Measurements from ENCODE around the gene PBLD. TPM values are rescaled to one million over a fixed set of nuclear protein-coding genes. Genes with fewer than 3 reads are reported as not detected.

The PBLD gene
- total and polyA plus RNA-seq, 3 experiments from 2014 or later, result 0.95 to 1.7 (median 1.2) TPM

DNA sequence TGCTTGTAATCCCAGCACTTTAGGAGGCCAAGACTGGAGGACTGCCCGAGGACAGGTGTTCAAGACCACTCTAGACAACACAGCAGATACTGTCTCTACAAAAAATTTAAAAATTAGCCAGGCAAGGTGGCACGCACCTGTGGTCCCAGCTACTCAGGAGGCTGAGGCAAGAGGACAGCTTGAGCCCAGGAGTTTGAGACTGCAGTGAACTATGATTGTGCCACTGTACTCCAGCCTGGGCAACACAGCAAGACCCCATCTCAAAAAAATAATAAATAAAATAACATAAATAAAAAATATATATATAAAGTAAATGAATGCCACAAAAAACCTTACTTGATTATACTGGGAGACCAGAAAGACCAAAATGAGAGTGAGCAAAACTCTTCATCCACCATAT lies 20.8 kb upstream of the PBLD start:
- POLR2A ChIA-PET, result no interaction called here

DNA sequence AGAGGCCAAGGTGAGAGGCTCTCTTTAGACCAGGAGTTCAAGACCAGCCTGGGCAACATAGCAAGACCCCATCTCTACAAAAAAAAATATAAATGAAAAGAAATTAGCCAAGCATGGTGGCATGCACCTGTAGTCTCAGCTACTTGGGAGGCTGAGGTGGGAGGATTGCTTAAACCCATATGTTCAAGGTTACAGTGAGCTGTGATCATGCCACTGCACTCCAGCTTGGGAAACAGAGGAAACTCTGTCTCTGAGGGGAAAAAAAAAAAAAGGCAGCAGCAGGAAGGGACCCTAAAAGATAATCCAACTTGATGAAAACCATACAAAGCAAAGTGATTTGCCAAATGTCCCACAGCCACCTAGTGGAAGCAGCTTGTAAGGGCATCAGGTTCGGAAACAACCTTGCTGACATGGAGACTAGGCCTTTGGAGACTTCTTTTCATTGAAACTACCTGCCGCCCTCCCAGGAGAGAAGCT lies 15.6 kb upstream of the PBLD start:
- peak overlapping the region in 7 of 8 donors; percentile 48 to 88 (median 84) for H3K27ac Mint-ChIP-seq
- peak; percentile 7 to 58 (median 24) for DNase-seq
- Histone ChIP-seq H3K27me3 (ENCODE audit: insufficient read depth, low read length, poor library complexity, severe bottlenecking) (no peaks in the 10 kb centered on the region), H3K27ac (ENCODE audit: low read depth, low read length) (no peak overlapping the region), H3K9me3 (ENCODE audit: low read length) (no peaks in the 10 kb centered on the region), H3K4me3 (ENCODE audit: low read length) (no peak overlapping the region), H3K4me1 (ENCODE audit: insufficient read depth, low read length) (no peaks in the 10 kb centered on the region), H3K36me3 (ENCODE audit: insufficient read depth, low read length) (peaks cover 4% of the 10 kb centered on the region)
- H3K36me3 Mint-ChIP-seq, result peaks cover 0 to 56% (median 12%) of the 10 kb centered on the region in 3 donors
- H3K4me1 Mint-ChIP-seq, result peaks cover 4 to 7% (median 5%) of the 10 kb centered on the region in 3 donors
- CTCF ChIA-PET, result interaction anchor here (0.6 to 2.5 kb wide), 13 partner anchors 10 to 560 kb away, joined by 3 to 18 read pairs (median 4); partner anchors contain the start of genes HNRNPH3 and PBLD
- POLR2A ChIA-PET, result interaction anchor here (0.6 to 1.4 kb wide), 3 partner anchors 15 to 449 kb away, joined by 3 to 7 read pairs (median 4); partner anchors contain the start of genes HNRNPH3 and PBLD
- no peak overlapping the region for H3K4me3 Mint-ChIP-seq
- no peaks in the 10 kb centered on the region for H3K9me3 Mint-ChIP-seq
- no peaks in the 10 kb centered on the region for H3K27me3 Mint-ChIP-seq

More for the DNA sequence above, 20.8 kb upstream of the PBLD start:
- peaks cover 4% of the 10 kb centered on the region for H3K36me3 ChIP-seq (ENCODE audit: insufficient read depth, low read length)
- Mint-ChIP-seq H3K27me3 (no peaks in the 10 kb centered on the region), H3K36me3 (peaks cover 0 to 42% (median 14%) of the 10 kb centered on the region in 3 donors), H3K27ac (no peak overlapping the region), H3K4me3 (no peak overlapping the region), H3K4me1 (peaks cover 2 to 5% (median 2%) of the 10 kb centered on the region in 3 donors), H3K9me3 (no peaks in the 10 kb centered on the region)
- H3K27ac ChIP-seq (ENCODE audit: low read depth, low read length), result no peak overlapping the region
- no peak for DNase-seq
- CTCF ChIA-PET, result interaction anchor here (1.3 kb wide), 1 partner anchor 21 kb away, joined by 5 read pairs; the partner anchor contains the start of gene PBLD
- H3K4me1 ChIP-seq (ENCODE audit: insufficient read depth, low read length), result no peaks in the 10 kb centered on the region
- H3K4me3 ChIP-seq (ENCODE audit: low read length), result no peak overlapping the region
- H3K27me3 ChIP-seq (ENCODE audit: insufficient read depth, low read length, poor library complexity, severe bottlenecking), result no peaks in the 10 kb centered on the region
- H3K9me3 ChIP-seq (ENCODE audit: low read length), result no peaks in the 10 kb centered on the region

DNA sequence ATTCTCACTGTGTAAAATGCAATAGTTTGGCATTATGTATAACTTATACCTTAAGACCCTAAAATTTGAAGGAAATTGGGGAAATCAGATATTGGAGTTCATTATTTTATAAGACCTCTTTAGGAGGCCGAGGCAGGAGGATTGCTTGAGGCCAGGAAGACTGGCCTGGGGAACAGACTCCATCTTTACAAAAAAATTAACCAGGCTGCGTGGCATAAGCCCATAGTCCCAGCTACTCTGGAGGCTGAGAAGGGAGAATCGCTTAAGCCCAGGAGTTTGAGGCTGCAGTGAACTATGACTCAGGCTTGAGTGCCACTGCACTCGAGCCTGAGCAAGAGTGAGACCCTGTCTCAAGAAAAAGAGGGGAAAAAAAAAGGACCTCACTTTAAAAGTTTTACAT lies 14.0 kb upstream of the PBLD start:
- peaks cover 1 to 55% (median 11%) of the 10 kb centered on the region in 3 donors for H3K36me3 Mint-ChIP-seq
- peak overlapping the region in 4 of 8 donors; percentile 35 to 73 (median 60) for H3K27ac Mint-ChIP-seq
- no peaks in the 10 kb centered on the region for H3K9me3 Mint-ChIP-seq
- POLR2A ChIA-PET, result interaction anchor here (1.0 kb wide), 1 partner anchor 15 kb away, joined by 4 read pairs; the partner anchor contains the start of gene HNRNPH3
- no peak overlapping the region for H3K4me3 Mint-ChIP-seq
- H3K4me3 ChIP-seq (ENCODE audit: low read length), result no peak overlapping the region
- no peaks in the 10 kb centered on the region for H3K27me3 ChIP-seq (ENCODE audit: insufficient read depth, low read length, poor library complexity, severe bottlenecking)
- no peak for DNase-seq
- H3K4me1 Mint-ChIP-seq, result peaks cover 5 to 13% (median 9%) of the 10 kb centered on the region in 3 donors
- peaks cover 11% of the 10 kb centered on the region for H3K36me3 ChIP-seq (ENCODE audit: insufficient read depth, low read length)
- no peaks in the 10 kb centered on the region for H3K4me1 ChIP-seq (ENCODE audit: insufficient read depth, low read length)
- no peak overlapping the region for H3K27ac ChIP-seq (ENCODE audit: low read depth, low read length)
- H3K27me3 Mint-ChIP-seq, result no peaks in the 10 kb centered on the region
- CTCF ChIA-PET, result interaction anchor here (0.9 to 2.2 kb wide), 2 partner anchors 8 to 60 kb away, joined by 3 to 10 read pairs; partner anchors contain the start of gene RUFY2
- no peaks in the 10 kb centered on the region for H3K9me3 ChIP-seq (ENCODE audit: low read length)

DNA sequence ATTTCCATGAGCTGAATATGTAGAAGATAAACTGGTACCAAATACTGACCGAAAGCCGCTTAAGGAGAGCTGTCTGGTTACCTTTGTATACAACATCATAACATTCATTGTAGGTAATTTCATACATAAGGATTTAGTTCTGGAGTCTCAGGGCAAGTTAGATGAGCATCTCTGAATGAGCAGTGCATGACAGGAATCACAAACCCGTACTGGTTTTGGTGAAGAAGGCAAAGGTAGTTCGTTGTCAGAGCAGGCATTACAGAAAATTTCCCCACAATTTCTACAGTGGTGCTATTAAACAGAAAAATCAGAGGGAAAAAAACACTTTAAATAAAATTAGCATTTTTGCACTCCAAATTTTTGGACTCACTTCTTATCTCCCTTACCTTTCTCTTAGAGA lies 12.9 kb upstream of the PBLD start:
- Mint-ChIP-seq H3K4me3 (no peak overlapping the region), H3K36me3 (peaks cover 8 to 67% (median 20%) of the 10 kb centered on the region in 3 donors), H3K27me3 (no peaks in the 10 kb centered on the region), H3K27ac (peak overlapping the region in 5 of 8 donors; percentile 9 to 78 (median 26)), H3K4me1 (peaks cover 11 to 20% (median 14%) of the 10 kb centered on the region in 3 donors), H3K9me3 (no peaks in the 10 kb centered on the region)
- Histone ChIP-seq H3K9me3 (ENCODE audit: low read length) (no peaks in the 10 kb centered on the region), H3K27me3 (ENCODE audit: insufficient read depth, low read length, poor library complexity, severe bottlenecking) (no peaks in the 10 kb centered on the region), H3K4me3 (ENCODE audit: low read length) (no peak overlapping the region), H3K36me3 (ENCODE audit: insufficient read depth, low read length) (peaks cover 21% of the 10 kb centered on the region), H3K27ac (ENCODE audit: low read depth, low read length) (no peak overlapping the region), H3K4me1 (ENCODE audit: insufficient read depth, low read length) (no peaks in the 10 kb centered on the region)
- ChIA-PET CTCF (interaction anchor here (0.8 kb wide), 1 partner anchor 133 kb away, joined by 3 read pairs; no protein-coding TSS in a partner anchor), POLR2A (interaction anchor here (0.6 kb wide), 1 partner anchor 496 kb away, joined by 8 read pairs; no protein-coding TSS in a partner anchor)
- no peak for DNase-seq

DNA sequence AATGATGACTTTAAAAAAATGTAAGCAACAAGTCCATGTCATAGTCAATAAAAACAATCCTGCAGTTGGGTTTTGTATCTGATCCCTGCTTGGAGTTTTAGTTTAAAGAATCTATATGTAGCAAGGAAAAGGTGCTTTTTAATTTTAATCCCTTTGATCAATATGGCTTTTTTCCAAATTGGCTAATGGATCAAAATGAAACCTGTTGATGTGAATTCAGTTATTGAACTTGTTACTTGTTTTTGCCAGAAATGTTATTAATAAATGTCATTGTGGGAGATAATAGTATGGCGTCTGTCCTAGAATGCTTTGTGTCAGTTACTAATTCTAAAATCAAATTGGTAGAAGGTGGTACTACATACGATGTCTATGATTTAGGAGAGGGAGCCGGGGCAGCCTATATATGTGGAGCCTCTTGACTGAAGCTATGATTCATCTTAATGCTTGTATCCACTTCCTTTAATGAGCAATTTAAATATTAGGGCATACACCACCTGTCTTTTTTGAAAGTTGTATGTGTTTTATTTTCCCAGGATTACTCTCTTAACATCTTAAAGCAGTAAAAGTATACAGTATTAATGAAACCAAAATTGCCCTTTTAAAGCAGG lies 10.3 kb upstream of the PBLD start:
- Mint-ChIP-seq H3K4me3 (no peak overlapping the region), H3K27me3 (no peaks in the 10 kb centered on the region), H3K27ac (peak overlapping the region in 2 of 8 donors; percentile 11 to 34), H3K9me3 (no peaks in the 10 kb centered on the region), H3K4me1 (peaks cover 15 to 30% (median 28%) of the 10 kb centered on the region in 3 donors), H3K36me3 (peaks cover 8 to 80% (median 27%) of the 10 kb centered on the region in 3 donors)
- CTCF ChIA-PET, result interaction anchor here (0.9 kb wide), 1 partner anchor 10 kb away, joined by 5 read pairs; the partner anchor contains the start of gene PBLD
- no peak for DNase-seq
- H3K27ac ChIP-seq (ENCODE audit: low read depth, low read length), result no peak overlapping the region
- peaks cover 45% of the 10 kb centered on the region for H3K36me3 ChIP-seq (ENCODE audit: insufficient read depth, low read length)
- no peak overlapping the region for H3K4me3 ChIP-seq (ENCODE audit: low read length)
- no peaks in the 10 kb centered on the region for H3K27me3 ChIP-seq (ENCODE audit: insufficient read depth, low read length, poor library complexity, severe bottlenecking)
- no peaks in the 10 kb centered on the region for H3K4me1 ChIP-seq (ENCODE audit: insufficient read depth, low read length)
- POLR2A ChIA-PET, result no interaction called here
- H3K9me3 ChIP-seq (ENCODE audit: low read length), result no peaks in the 10 kb centered on the region

DNA sequence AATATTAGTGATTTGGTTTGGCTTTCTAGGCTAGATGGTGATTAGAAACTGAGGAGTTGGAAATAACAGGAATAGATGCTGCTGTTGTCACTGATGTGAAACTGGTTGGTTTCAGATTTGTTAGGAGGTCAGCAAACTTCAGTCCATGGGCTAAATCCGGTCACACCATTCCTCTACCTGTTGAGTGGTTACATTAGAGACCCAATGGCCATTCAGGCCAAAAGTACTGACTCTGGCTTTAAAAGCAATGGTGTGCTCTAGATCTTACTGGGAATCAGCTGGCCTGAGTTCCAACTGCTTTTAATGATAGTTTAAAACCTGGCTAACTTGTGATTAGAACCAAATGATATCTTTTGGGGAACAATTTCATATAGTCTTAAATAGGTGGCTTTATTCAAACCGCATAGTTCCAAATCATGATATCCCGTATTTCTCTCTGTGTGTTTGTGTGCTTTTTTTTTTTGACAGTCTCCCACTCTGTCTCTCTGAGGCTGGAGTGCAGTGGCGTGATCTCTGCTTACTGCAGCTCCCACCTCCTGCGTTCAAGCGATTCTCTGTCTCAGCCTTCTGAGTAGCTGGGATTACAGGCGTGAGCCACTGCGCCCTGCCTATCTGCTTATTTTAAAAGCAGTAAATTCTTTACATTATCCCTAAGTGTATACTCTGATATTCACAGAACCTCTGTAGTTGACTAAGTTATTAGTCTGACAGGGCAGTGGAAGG lies 7.8 kb upstream of the PBLD start:
- Mint-ChIP-seq H3K9me3 (no peaks in the 10 kb centered on the region), H3K4me1 (peaks cover 37 to 55% (median 53%) of the 10 kb centered on the region in 3 donors)

DNA sequence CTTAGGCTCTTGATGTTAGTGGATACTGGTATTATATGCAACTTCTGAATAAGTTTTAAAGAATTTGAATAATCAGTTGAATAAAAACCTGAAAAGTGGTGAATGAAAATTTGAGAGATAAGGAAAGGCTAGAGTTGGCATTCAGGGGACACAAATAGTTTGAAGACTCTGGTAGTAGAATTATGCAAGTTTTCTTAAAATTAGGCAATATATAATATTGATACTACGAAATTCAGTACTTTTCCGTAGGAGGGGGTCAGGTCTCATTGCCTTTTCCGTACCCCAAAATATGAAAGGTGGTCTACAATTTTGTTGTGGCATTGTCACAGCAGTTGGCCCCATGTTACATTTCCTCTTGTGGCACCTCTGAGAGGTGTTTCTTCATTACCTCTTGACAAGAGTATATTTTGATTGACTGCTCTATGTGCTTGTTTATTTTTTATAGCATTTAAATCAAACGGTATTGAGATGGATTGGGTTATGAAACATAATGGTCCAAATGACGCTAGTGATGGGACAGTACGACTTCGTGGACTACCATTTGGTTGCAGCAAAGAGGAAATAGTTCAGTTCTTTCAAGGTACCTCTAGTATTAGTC lies 4.1 kb upstream of the PBLD start:
- H3K36me3 Mint-ChIP-seq, result peaks cover 8 to 73% (median 22%) of the 10 kb centered on the region in 3 donors
- H3K9me3 ChIP-seq (ENCODE audit: low read length), result no peaks in the 10 kb centered on the region
- peaks cover 56 to 75% (median 74%) of the 10 kb centered on the region in 3 donors for H3K4me1 Mint-ChIP-seq
- H3K4me3 Mint-ChIP-seq, result peak overlapping the region; percentile 61 to 100 (median 96)
- H3K27me3 ChIP-seq (ENCODE audit: insufficient read depth, low read length, poor library complexity, severe bottlenecking), result no peaks in the 10 kb centered on the region
- H3K9me3 Mint-ChIP-seq, result peaks cover 0 to 1% (median 0%) of the 10 kb centered on the region in 5 donors
- peaks cover 34% of the 10 kb centered on the region for H3K36me3 ChIP-seq (ENCODE audit: insufficient read depth, low read length)
- no peak overlapping the region for H3K27ac ChIP-seq (ENCODE audit: low read depth, low read length)
- peaks cover 27% of the 10 kb centered on the region for H3K4me1 ChIP-seq (ENCODE audit: insufficient read depth, low read length)
- no peak for DNase-seq
- H3K4me3 ChIP-seq (ENCODE audit: low read length), result no peak overlapping the region
- H3K27me3 Mint-ChIP-seq, result peaks cover 0 to 2% of the 10 kb centered on the region in 2 donors
- CTCF ChIA-PET, result interaction anchor here (2.8 kb wide), 1 partner anchor 11 kb away, joined by 10 read pairs; no protein-coding TSS in a partner anchor
- POLR2A ChIA-PET, result no interaction called here
- H3K27ac Mint-ChIP-seq, result peak overlapping the region; percentile 35 to 98 (median 78)

More for the DNA sequence above, 7.8 kb upstream of the PBLD start:
- ChIA-PET CTCF (no interaction called here), POLR2A (interaction anchor here (1.8 kb wide), 1 partner anchor 8 kb away, joined by 9 read pairs; the partner anchor contains the start of genes HNRNPH3 and PBLD)
- peaks cover 8 to 82% (median 29%) of the 10 kb centered on the region in 3 donors for H3K36me3 Mint-ChIP-seq
- H3K27ac Mint-ChIP-seq, result peak overlapping the region in 6 of 8 donors; percentile 19 to 55 (median 37)
- Histone ChIP-seq H3K27me3 (ENCODE audit: insufficient read depth, low read length, poor library complexity, severe bottlenecking) (no peaks in the 10 kb centered on the region), H3K27ac (ENCODE audit: low read depth, low read length) (no peak overlapping the region), H3K36me3 (ENCODE audit: insufficient read depth, low read length) (peaks cover 45% of the 10 kb centered on the region), H3K9me3 (ENCODE audit: low read length) (no peaks in the 10 kb centered on the region), H3K4me3 (ENCODE audit: low read length) (no peak overlapping the region), H3K4me1 (ENCODE audit: insufficient read depth, low read length) (peaks cover 21% of the 10 kb centered on the region)
- DNase-seq, result no peak
- no peaks in the 10 kb centered on the region for H3K27me3 Mint-ChIP-seq
- H3K4me3 Mint-ChIP-seq, result no peak overlapping the region

All from CD8-positive, alpha-beta memory T cell (primary cell).